ENCODE results near the gene EMC10.
"Not testable (repeated sequence)": the region's sequence is repeated elsewhere in the genome, so short reads cannot be mapped to it uniquely, and the experiment has no call there.

The EMC10 gene

DNA sequence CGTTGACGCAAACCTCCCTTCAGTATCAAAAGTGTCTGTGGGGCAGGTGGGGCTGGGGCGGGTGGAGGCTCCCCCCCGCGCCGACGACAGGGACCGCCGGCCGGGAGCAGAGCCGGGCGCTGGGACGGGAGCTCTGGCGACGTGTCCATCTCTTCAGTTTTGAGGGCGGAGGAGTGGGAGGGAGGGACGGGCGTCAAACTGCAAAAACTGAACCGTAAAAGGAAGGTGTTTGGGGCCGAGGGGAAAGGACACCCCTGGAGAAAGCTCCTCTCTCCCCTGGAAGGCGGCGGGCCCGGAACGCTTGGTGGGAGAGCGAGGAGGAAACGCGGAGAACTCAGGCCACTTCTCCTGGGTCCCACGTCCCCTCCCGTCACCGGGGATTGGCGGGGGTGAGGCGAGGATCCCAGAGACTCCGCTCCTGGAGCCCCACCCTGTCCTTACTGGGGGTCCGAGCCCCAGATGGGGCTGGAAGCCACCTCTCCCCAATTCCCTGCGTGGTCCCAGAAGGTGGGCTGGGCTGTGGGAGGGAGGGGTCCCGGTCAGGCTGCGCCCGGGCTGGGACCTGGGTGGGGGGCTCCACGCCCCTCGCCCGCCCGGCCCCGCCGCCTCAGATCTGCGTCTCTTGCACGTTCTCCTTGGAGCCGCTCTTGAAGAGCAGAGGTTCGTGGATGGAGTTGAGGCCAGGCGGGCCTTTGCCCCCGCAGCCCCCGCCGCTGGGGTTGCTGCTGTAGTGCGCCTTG, 40.8 kb downstream of the EMC10 start:
- no peak for DNase-seq

DNA sequence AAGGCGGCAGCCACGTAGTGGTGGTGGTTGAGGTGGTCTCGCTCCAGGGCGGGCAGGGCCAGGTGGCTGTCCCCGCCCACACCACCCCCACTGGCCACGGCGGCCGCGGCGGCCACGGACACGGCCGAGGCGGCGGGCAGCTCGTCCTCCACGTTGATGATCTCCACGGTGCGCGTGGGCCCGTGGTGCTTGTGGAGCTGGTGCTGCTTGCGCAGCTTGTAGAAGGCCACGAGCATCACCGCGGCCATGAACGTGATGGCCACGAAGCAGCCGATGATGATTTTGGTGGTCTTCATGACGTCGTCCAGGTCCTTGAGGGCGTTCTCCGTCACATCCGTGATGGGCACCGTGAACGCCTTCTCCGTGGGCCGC, 41.4 kb downstream of the EMC10 start:
- DNase-seq = no peak

DNA sequence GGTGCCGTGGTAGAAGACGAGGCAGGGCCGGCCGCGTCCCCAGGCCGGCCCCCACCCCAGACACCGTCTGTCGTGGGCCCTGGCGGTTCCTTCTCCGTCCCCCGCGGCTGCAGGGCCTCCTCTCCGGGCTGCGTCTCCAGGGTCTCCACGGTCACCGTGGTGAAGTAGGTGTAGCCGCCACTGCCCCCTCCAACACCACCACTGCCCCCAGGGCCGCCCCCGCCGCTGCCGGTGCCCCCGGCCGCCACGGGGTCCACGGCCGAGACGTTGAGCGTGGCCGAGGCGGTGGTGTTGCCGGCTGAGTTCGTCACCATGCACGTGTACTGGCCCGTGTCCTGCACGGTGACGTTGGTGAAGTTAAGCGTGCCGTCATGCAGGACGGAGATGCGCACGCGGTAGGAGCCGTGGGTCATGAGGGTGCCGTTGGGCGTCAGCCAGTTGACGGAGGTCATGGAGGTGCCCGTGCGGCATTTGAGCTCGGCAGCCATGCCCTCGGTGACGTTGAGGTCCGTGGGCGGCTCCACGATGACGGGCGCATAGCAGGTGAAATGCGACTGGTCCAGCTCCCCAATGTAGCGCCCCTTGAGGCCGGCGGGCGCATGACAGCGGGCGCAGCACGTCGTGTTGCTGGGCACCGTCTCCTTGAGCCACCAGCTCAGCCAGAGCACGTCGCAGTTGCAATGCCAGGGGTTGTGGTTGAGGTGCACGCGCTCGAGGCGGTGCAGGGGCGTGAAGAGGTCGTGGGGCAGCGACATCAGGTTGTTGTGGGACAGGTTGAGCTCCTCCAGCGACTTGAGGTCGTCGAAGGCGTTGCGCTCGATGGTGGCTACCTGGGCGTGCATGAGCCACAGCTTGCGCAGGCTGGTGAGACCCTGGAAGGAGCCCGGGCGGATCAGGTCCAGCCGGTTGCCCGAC, 42.0 kb downstream of the EMC10 start:
- no peak for DNase-seq

DNA sequence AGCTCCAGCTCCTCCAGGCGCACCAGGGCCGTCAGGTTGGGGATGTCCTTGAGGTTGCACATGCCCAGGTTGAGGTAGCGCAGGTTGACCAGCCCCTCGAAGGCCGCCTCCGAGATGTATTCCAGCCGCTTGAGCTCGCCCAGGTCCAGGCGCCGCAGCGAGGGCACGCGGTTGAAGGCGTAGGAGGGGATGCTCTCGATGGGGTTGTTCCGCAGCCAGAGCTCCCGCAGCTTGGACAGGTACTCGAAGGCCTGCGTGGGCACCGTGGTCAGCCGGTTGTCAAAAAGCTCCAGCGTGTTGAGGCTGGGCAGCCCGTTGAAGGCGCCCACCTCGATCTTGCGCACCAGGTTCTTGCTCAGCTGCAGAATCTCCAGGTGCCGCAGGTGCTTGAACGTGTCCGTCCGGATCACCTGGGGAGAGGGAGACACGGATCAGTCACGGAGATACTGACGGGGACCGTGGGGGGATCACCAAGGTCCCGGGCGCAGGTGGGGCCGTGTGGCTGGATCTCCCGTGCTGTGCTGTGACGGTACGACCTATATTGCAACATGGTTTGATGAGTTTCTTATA, 42.8 kb downstream of the EMC10 start:
- no peak for DNase-seq

DNA sequence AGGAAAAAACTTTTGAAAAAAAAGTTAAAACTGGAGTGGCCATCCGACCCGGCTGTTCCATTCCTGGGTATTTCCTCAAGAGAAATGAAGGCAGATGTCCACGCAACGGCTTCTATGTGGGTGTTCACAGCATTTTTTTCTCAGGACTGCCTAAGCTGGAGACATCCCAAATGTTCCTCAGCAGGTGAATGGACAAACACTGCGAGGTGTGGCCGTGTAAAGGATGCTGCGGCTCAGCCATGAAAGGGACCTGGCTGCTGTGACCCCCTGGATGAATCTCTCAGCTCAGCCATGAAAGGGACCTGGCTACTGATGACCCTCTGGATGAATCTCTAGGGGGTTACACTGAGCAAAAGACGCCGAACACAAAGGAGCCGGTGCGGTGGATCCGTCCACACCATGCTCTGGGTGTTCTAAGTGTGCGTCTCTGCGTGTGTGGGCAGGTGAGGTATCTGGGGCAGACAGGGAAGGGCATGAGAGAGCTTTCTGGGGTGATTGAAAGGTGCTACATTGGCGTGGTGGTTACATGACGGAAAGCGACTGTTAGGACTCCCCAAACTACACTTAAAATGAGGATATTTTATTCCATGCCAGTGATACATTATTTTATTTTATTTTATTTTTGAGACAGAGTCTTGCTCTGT, 44.6 kb downstream of the EMC10 start:
- no peak for DNase-seq

DNA sequence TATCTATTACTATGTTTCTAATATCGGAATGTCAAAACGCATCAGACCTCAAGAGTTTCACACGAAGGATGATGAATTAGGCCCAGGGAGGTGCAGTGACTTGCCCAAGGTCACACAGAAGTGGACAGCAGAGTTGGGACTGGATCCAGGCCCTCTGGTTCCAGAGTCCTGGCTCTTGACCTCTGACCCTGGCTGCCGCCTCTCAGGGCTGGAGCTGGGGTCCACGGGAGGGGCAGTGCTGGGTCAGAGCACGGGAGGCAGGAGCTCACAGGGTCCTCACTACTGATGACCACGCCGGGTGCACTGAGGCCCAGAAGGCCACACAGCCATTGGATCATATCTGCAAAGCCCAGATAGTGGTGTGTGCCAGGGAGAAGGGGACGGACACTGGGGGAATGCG, 46.6 kb downstream of the EMC10 start:
- DNase-seq = no peak

DNA sequence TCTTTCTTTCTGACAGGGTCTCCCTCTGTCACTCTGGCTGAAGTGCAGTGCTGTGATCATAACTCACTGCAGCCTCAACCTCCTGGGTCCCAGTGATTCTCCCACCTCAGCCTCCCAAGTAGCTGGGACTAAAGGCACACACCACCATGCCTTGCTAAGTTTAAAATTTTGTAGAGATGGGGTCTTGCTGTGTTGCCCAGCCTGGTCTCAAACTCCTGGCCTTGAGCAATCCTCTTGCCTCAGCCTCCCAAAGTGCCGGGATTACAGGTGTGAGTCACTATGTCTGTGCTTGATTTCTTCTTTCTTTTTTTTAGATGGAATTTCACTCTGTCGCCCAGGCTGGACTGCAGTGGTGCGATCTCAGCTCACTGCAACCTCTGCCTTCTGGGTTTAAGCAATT, 51.7 kb downstream of the EMC10 start:
- DNase-seq = not testable (repeated sequence)

DNA sequence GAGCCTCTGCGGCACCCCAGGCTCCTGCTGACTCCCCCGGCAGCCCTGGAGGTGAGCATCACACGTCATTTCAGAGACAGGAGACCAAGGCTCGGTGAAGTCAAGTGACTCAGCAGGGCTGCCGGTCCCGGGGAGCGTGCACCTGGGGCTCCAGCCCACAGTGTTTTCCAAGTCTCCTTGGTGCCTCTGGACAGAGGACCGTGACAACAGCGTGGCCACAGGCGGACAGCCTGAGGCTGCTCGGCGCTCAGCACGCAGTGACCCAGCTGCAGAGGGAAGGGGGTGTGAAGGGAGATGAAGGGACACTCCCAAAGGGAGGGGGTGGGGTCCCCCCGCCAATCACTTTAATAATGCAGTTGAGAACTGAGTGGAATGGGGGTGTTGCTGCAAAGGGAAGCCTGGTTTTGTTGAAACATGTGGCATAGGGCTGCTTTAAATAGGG, 54.9 kb downstream of the EMC10 start:
- no peak for DNase-seq

DNA sequence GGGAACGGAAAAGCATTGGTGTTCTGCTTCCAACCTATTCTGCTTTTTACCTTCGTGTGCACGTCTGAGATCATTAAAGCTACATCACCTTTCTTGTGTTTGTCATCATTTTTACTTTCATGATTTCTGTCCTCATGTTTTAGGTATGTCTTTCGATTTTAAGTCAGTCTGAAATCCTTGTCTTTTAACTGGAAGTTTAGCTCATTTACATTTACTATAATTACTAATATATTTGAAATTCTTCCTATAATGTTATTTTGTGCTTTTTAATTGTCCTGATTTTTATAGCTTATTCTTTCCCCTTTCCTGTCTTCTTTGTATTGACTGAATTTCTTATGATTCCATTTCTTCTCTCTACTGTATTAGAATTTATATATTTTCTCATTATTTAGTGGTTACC, 56.6 kb downstream of the EMC10 start:
- no peak for DNase-seq

DNA sequence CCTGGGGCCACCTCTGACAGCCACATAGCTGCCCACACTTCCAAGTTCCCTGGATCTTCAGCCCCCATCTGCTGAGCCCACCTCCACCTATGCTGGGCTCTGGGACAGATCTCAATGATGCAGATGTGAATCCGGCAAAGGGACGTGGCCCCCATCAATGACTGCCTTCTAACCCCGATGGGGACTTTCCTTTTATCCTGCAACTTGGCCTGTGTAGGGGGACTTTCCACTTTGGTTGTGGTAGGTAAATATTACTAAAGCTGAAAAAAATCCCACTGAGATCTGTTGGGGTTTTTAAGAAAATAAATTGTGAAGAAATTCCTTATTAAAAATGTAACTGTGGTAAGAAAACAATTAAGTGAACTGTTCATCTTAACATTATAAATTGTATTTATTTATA, 58.2 kb downstream of the EMC10 start:
- DNase-seq = no peak

DNA sequence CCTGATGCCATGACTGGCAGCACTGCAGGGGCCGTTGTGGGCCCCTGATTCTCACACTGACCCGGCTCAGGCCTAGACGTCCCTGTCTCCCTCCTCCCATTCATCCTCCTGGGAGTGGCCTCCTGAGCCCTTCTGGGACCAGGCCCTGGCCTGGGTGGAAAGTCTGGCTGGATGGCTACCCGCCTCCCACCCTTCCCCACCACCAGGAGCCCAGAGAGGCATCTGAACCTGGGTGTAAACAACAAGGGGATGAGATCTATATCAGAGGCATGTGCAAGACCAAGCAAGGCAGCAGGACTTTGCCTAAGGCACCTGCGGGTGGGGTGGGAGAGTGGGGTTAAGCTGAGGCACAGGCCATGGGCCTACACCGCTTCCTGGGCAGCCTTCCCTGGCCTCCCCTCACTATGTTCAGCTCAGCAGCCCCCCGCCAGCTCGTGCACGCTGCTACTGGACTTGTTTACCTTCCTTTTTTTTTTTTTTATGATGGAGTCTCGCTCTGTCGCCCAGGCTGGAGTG, 59.4 kb downstream of the EMC10 start:
- no peak for DNase-seq

DNA sequence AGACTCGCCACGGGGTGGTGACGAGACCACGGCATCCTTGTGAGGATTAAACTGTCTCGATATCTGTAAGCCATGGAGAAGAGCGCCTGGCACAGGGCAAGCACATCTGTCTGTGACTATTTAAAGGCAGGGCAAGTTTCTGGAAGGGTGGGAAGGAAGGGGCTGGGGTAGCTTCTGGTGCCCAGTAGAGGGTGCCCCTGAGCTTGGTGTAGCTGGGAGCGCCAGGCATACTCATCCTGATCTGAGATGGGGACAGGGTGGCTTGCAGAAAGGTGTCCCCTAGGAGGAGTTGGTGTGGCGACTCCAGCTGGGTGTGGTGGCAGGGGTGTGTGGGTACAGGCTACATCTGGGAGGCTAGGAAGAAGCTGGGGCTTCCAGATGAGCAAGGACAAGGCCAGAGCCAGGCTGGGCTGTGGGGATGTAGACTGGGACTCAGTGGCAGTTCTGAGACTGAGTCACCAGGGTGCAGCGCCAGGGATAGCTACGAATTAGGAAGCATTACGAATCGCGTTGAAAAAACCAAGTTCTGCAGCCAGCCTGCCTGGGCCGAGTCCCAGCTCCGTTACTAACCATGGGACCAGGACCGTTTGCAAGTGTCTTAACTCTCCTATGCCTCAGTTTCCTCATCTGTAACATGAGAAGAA, 60.5 kb downstream of the EMC10 start:
- DNase-seq = no peak

DNA sequence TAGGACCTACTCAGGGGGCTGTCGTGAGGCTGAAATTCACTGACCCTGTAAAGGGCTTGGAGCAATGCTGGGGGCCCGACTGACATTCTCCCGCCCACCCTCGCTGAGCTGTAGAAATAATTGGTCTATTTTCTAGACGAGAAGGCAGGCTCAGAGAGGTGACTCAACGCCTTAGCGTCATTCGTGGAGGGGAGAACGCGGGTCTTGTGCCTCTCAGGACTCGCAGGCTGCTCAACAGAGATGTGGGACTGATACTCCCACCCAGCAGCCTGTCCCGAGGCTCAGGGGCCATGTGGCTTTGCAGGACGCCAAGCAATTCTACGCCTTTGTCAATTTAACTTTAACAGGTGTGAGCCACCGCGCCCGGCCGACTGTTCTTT, 61.0 kb downstream of the EMC10 start:
- no peak for DNase-seq

DNA sequence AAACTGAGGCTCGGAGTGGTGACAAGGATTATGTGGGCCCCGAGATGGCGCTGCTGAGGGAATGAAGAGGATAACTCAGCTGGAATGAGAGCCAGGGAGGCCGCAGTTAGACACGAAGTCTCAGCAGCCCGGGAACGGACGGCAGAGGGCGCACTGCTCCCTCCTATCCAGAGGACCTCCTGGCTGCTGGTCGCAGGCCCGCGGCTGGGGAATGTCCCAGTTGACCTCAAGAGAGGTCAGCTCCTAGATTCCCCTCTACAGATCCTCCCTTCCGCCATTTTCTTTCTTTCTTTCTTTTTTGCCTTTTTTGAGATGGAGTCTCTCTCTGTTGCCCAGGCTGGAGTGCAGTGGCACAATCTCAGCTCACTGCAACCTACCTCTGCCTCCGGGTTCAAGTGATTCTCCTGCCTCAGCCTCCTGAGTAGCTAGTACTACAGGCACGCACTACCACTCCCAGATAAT, 61.5 kb downstream of the EMC10 start:
- DNase-seq = peak; percentile 32

Data from SHP77 treated with DMSO at 0.1 percent for 48 hours (cell line).